ENCODE data around the gene MORC2. TPM values are rescaled to one million over a fixed set of nuclear protein-coding genes. Genes with fewer than 3 reads are reported as not detected.

MORC2 gene
- total RNA-seq, 2 experiments from 2014 or later = 22.9 to 35.6 TPM

GRCh38 chr22:30891781-30892180, 76.8 kb downstream of the MORC2 start:
- no peak overlapping the region for H2AFZ ChIP-seq (ENCODE audit: low read length)
- BruUV-seq (replicated peaks) = no TSS peak
- H3K4me3 ChIP-seq (ENCODE audit: low read depth, low read length, poor library complexity, severe bottlenecking) = no peak overlapping the region
- ChIA-PET CTCF (ENCODE audit: unreplicated experiment) (interaction anchor here (0.6 kb wide), 2 partner anchors 334 to 1396 kb away, joined by 5 to 7 read pairs; no protein-coding TSS in a partner anchor), POLR2A (no interaction called here)
- no peak overlapping the region for H3K4me2 ChIP-seq (ENCODE audit: low read length)
- no peak for DNase-seq (ENCODE audit: low spot score)
- H3K79me2 ChIP-seq (ENCODE audit: insufficient read depth, low read depth, low read length) = no peaks in the 10 kb centered on the region
- H3K27ac ChIP-seq (ENCODE audit: low read depth, low read length, poor library complexity, severe bottlenecking) = no peak overlapping the region
- no peaks in the 10 kb centered on the region for H3K9me3 ChIP-seq (ENCODE audit: low read length)
- H4K20me1 ChIP-seq (ENCODE audit: insufficient read depth, low read length) = no peaks in the 10 kb centered on the region
- no peak for TF ChIP-seq EZH2phosphoT487 (IDR thresholded peaks at IDR 0.05; ENCODE audit: borderline replicate concordance, low read depth, low read length)
- no peak for TF ChIP-seq CTCF (conservative IDR thresholded peaks at IDR 0.05; ENCODE audit: low read length)
- no peaks in the 10 kb centered on the region for H3K36me3 ChIP-seq (ENCODE audit: insufficient read depth, low read length)
- no peaks in the 10 kb centered on the region for H3K4me1 ChIP-seq (ENCODE audit: insufficient read depth, low read length, poor library complexity, severe bottlenecking)
- no peaks in the 10 kb centered on the region for H3K9me2 ChIP-seq (ENCODE audit: insufficient read depth, low read length)
- intact Hi-C loops (cut with micrococcal nuclease; ENCODE audit: unreplicated experiment) = no loop called here

- BruUV-seq (replicated peaks) = no TSS peak
- Histone ChIP-seq H3K4me1 (ENCODE audit: insufficient read depth, low read length, poor library complexity, severe bottlenecking) (no peaks in the 10 kb centered on the region), H3K4me3 (ENCODE audit: low read depth, low read length, poor library complexity, severe bottlenecking) (no peak overlapping the region), H2AFZ (ENCODE audit: low read length) (no peak overlapping the region), H3K4me2 (ENCODE audit: low read length) (no peak overlapping the region), H3K9me2 (ENCODE audit: insufficient read depth, low read length) (no peaks in the 10 kb centered on the region), H3K9me3 (ENCODE audit: low read length) (no peaks in the 10 kb centered on the region), H3K27ac (ENCODE audit: low read depth, low read length, poor library complexity, severe bottlenecking) (no peak overlapping the region), H3K79me2 (ENCODE audit: insufficient read depth, low read depth, low read length) (no peaks in the 10 kb centered on the region), H4K20me1 (ENCODE audit: insufficient read depth, low read length) (no peaks in the 10 kb centered on the region), H3K36me3 (ENCODE audit: insufficient read depth, low read length) (no peaks in the 10 kb centered on the region)
- ChIA-PET CTCF (ENCODE audit: unreplicated experiment) (interaction anchor here (0.6 kb wide), 2 partner anchors 335 to 1395 kb away, joined by 5 to 7 read pairs; no protein-coding TSS in a partner anchor), POLR2A (no interaction called here)
- DNase-seq (ENCODE audit: low spot score) = no peak
- TF ChIP-seq EZH2phosphoT487 (IDR thresholded peaks at IDR 0.05; ENCODE audit: borderline replicate concordance, low read depth, low read length) = no peak
- TF ChIP-seq CTCF (conservative IDR thresholded peaks at IDR 0.05; ENCODE audit: low read length) = no peak
- intact Hi-C loops (cut with micrococcal nuclease; ENCODE audit: unreplicated experiment) = no loop called here
Observed at GRCh38 chr22:30891443-30891755, 77.2 kb downstream of the MORC2 start.

DNA sequence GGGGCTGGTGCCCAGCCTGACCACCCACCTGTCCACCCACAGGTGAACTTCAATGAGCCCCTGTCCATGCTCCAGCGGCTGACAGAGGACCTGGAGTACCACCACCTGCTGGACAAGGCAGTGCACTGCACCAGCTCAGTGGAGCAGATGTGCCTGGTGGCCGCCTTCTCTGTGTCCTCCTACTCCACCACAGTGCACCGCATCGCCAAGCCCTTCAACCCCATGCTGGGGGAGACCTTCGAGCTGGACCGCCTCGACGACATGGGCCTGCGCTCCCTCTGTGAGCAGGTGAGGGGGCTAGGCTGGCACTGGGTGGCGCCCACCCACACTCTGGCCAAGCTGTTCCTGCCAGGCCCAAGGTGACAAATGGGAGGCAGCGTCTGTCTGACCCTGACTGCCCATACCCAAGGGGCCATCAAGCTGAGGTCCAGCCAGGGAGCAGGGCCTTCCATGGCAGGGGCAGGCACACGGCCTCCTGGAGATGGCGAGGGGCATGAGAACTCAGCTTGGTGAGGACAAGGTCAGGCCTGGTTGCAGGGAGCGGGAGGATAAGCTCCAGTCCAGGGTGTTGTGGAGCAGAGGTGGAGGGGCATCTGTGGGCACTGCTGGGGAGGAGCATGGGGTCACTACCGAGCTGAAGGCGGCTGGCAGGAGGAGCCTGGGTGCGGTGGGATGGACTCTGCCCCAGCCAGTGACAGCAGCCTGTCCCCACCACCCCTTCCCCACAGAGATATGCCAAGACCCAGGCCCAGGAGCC, 77.7 kb downstream of the MORC2 start:
- Histone ChIP-seq H3K36me3 (ENCODE audit: insufficient read depth, low read length) (no peaks in the 10 kb centered on the region), H3K4me1 (ENCODE audit: insufficient read depth, low read length, poor library complexity, severe bottlenecking) (no peaks in the 10 kb centered on the region), H4K20me1 (ENCODE audit: insufficient read depth, low read length) (no peaks in the 10 kb centered on the region), H3K4me2 (ENCODE audit: low read length) (no peak overlapping the region), H3K9me2 (ENCODE audit: insufficient read depth, low read length) (no peaks in the 10 kb centered on the region), H3K79me2 (ENCODE audit: insufficient read depth, low read depth, low read length) (no peaks in the 10 kb centered on the region), H3K4me3 (ENCODE audit: low read depth, low read length, poor library complexity, severe bottlenecking) (no peak overlapping the region), H3K27ac (ENCODE audit: low read depth, low read length, poor library complexity, severe bottlenecking) (no peak overlapping the region), H2AFZ (ENCODE audit: low read length) (no peak overlapping the region), H3K9me3 (ENCODE audit: low read length) (no peaks in the 10 kb centered on the region)
- no TSS peak for BruUV-seq (replicated peaks)
- TF ChIP-seq CTCF (conservative IDR thresholded peaks at IDR 0.05; ENCODE audit: low read length) = peak; percentile 74
- no peak for TF ChIP-seq EZH2phosphoT487 (IDR thresholded peaks at IDR 0.05; ENCODE audit: borderline replicate concordance, low read depth, low read length)
- POLR2A ChIA-PET = interaction anchor here (0.5 kb wide), 1 partner anchor 127 kb away, joined by 3 read pairs; no protein-coding TSS in a partner anchor
- intact Hi-C loops (cut with micrococcal nuclease; ENCODE audit: unreplicated experiment) = no loop called here
- peak; percentile 22 for DNase-seq (ENCODE audit: low spot score)
- CTCF ChIA-PET (ENCODE audit: unreplicated experiment) = interaction anchor here (0.6 to 1.0 kb wide), 3 partner anchors 11 to 1395 kb away, joined by 3 to 7 read pairs (median 5); no protein-coding TSS in a partner anchor
